Ishikawa (cell line): ENCODE measurements around the gene COX7B.

Experiments used
- CEBPB ChIP-seq: IDR thresholded peaks from 2 replicates; pipeline ENCODE4 v1.6.1; 2012
- CREB1 ChIP-seq: IDR thresholded peaks from 2 replicates; pipeline ENCODE4 v1.6.1; 2012; ENCODE audit warnings: low read depth
- EGR1 ChIP-seq: IDR thresholded peaks from 2 replicates; pipeline ENCODE4 v1.6.1; 2012
- EP300 ChIP-seq: IDR thresholded peaks from 2 replicates; pipeline ENCODE4 v1.6.1; 2012; ENCODE audit warnings: borderline replicate concordance
- FOXM1 ChIP-seq: IDR thresholded peaks from 2 replicates; pipeline ENCODE4 v1.6.1; 2012; ENCODE audit warnings: low read depth, borderline replicate concordance
- MAX ChIP-seq: IDR thresholded peaks from 2 replicates; pipeline ENCODE4 v1.6.1; 2012
- NFIC ChIP-seq: IDR thresholded peaks from 2 replicates; pipeline ENCODE4 v1.6.1; 2012
- RAD21 ChIP-seq: IDR thresholded peaks from 2 replicates; pipeline ENCODE4 v1.6.1; 2012; ENCODE audit warnings: low read depth
- REST ChIP-seq: IDR thresholded peaks from 2 replicates; pipeline ENCODE4 v1.6.1; 2012; ENCODE audit warnings: low read depth, mild to moderate bottlenecking
- TAF1 ChIP-seq: IDR thresholded peaks from 2 replicates; pipeline ENCODE4 v1.6.1; 2012; ENCODE audit warnings: low read depth, mild to moderate bottlenecking
- TCF12 ChIP-seq: IDR thresholded peaks from 2 replicates; pipeline ENCODE4 v1.6.1; 2012; ENCODE audit warnings: low read depth
- TEAD4 ChIP-seq: IDR thresholded peaks from 2 replicates; pipeline ENCODE4 v1.6.1; 2012
- USF1 ChIP-seq: IDR thresholded peaks from 2 replicates; pipeline ENCODE4 v1.6.1; 2012
- YY1 ChIP-seq: IDR thresholded peaks from 2 replicates; pipeline ENCODE4 v1.6.1; 2012; ENCODE audit warnings: low read depth
- ZBTB7A ChIP-seq: IDR thresholded peaks from 2 replicates; pipeline ENCODE4 v1.6.1; 2012; ENCODE audit warnings: low read depth

The COX7B gene

GRCh38 chrX:77894921-77895886 is 4.1 kb upstream of the COX7B start, which contains the start of gene MAGT1:
Gene MAGT1 (minus strand): TSS chrX:77895435. CDS start chrX:77895410, 25 bp downstream.
- no peak for TF ChIP-seq TCF12
- TF ChIP-seq ZBTB7A, result no peak
- peak; percentile 79 for TF ChIP-seq CREB1
- peak; percentile 76 for TF ChIP-seq YY1
- TF ChIP-seq CEBPB, result peak; percentile 60
- no peak for TF ChIP-seq USF1
- no peak for TF ChIP-seq EGR1
- TF ChIP-seq RAD21, result no peak
- TF ChIP-seq REST, result no peak
- no peak for TF ChIP-seq EP300
- peak; percentile 58 for TF ChIP-seq TAF1
- no peak for TF ChIP-seq NFIC
- no peak for TF ChIP-seq MAX
- TF ChIP-seq FOXM1, result peak; percentile 15; the same call in 1 of the 2 replicates
- TF ChIP-seq TEAD4, result no peak

- TF ChIP-seq REST (no peak), ZBTB7A (no peak), NFIC (no peak), RAD21 (no peak), TAF1 (no peak), FOXM1 (no peak), MAX (no peak), EGR1 (no peak), TCF12 (no peak)
These were observed 1.4 kb downstream of the COX7B start for GRCh38 chrX:77900688-77901087.

GRCh38 chrX:77901506-77901905 is 2.2 kb downstream of the COX7B start:
- TF ChIP-seq MAX, result no peak
- no peak for TF ChIP-seq CEBPB

- no peak for TF ChIP-seq FOXM1
- TF ChIP-seq EP300, result no peak
- TF ChIP-seq TEAD4, result no peak
- no peak for TF ChIP-seq TAF1
- TF ChIP-seq USF1, result peak; percentile 92
- no peak for TF ChIP-seq NFIC
- peak; percentile 55 for TF ChIP-seq RAD21
- TF ChIP-seq CREB1, result no peak
- no peak for TF ChIP-seq TCF12
- TF ChIP-seq ZBTB7A, result no peak
- no peak for TF ChIP-seq REST
- peak; percentile 77 for TF ChIP-seq MAX
- no peak for TF ChIP-seq YY1
- TF ChIP-seq CEBPB, result no peak
- no peak for TF ChIP-seq EGR1
These were observed 11.0 kb downstream of the COX7B start, which contains the start of gene ATP7A for GRCh38 chrX:77910108-77910840. Gene ATP7A (plus strand): TSS chrX:77910693. CDS start chrX:77971642, 60,949 bp downstream.
